ENCODE data around the gene NEAT1.
A peak's percentile ranks its signal among the peaks of the same experiment; 100 is the strongest.

The NEAT1 gene

GRCh38 chr11:65421794-65422632, 585 bp upstream of the NEAT1 start:
- peak; percentile 93 to 98 (median 95) for DNase-seq (ENCODE audit: low read depth in 2 of 3, low spot score in 1 of 3)

- peak in 2 of 3 donors; percentile 25 to 28 for DNase-seq (ENCODE audit: low read depth in 2 of 3, low spot score in 1 of 3)
These were observed 1.1 kb downstream of the NEAT1 start for GRCh38 chr11:65423516-65424204.

GRCh38 chr11:65424205-65425104, 1.9 kb downstream of the NEAT1 start:
- peak; percentile 68 to 75 (median 73) for DNase-seq (ENCODE audit: low read depth in 2 of 3, low spot score in 1 of 3)

GRCh38 chr11:65425105-65425970, 2.7 kb downstream of the NEAT1 start:
- DNase-seq (ENCODE audit: low read depth in 2 of 3, low spot score in 1 of 3) = peak; percentile 66 to 83 (median 78)

- DNase-seq (ENCODE audit: low read depth in 2 of 3, low spot score in 1 of 3) = peak in 2 of 3 donors; percentile 27 to 47
These were observed 3.6 kb downstream of the NEAT1 start for GRCh38 chr11:65425971-65426838.

- peak in 2 of 3 donors; percentile 31 to 38 for DNase-seq (ENCODE audit: low read depth in 2 of 3, low spot score in 1 of 3)
These were observed 4.5 kb downstream of the NEAT1 start for GRCh38 chr11:65426839-65427690.

GRCh38 chr11:65427691-65428577, 5.3 kb downstream of the NEAT1 start:
- peak in 2 of 3 donors; percentile 31 to 42 for DNase-seq (ENCODE audit: low read depth in 2 of 3, low spot score in 1 of 3)

- DNase-seq (ENCODE audit: low read depth in 2 of 3, low spot score in 1 of 3) = no peak
These were observed 6.0 kb downstream of the NEAT1 start for GRCh38 chr11:65428578-65429067.

GRCh38 chr11:65429068-65429681, 6.6 kb downstream of the NEAT1 start:
- DNase-seq (ENCODE audit: low read depth in 2 of 3, low spot score in 1 of 3) = no peak

GRCh38 chr11:65429724-65430405, 7.3 kb downstream of the NEAT1 start:
- DNase-seq (ENCODE audit: low read depth in 2 of 3, low spot score in 1 of 3) = no peak

GRCh38 chr11:65430406-65431217, 8.0 kb downstream of the NEAT1 start:
- DNase-seq (ENCODE audit: low read depth in 2 of 3, low spot score in 1 of 3) = no peak

GRCh38 chr11:65431451-65432099, 9.0 kb downstream of the NEAT1 start:
- no peak for DNase-seq (ENCODE audit: low read depth in 2 of 3, low spot score in 1 of 3)

GRCh38 chr11:65432100-65432650, 9.6 kb downstream of the NEAT1 start:
- DNase-seq (ENCODE audit: low read depth in 2 of 3, low spot score in 1 of 3) = no peak

Data from stimulated activated CD4-positive, alpha-beta T cell treated with anti-CD3 and anti-CD28 coated beads, Interleukin-12 subunit alpha, Interleukin-12 subunit beta, amount 100 ng/mL, for 48 hours (primary cell).